Activated naive CD4-positive, alpha-beta T cell treated with anti-CD3 and anti-CD28 coated beads, Interleukin-2, amount 50 U/mL, for 16 hours (primary cell): ENCODE data around the gene SOX1.
A peak's percentile ranks its signal among the peaks of the same experiment; 100 is the strongest.

Experiments
- DNase-seq: peaks from one replicate; pipeline ENCODE4 v3.0.0-alpha.2; 2020

Gene SOX1

DNA sequence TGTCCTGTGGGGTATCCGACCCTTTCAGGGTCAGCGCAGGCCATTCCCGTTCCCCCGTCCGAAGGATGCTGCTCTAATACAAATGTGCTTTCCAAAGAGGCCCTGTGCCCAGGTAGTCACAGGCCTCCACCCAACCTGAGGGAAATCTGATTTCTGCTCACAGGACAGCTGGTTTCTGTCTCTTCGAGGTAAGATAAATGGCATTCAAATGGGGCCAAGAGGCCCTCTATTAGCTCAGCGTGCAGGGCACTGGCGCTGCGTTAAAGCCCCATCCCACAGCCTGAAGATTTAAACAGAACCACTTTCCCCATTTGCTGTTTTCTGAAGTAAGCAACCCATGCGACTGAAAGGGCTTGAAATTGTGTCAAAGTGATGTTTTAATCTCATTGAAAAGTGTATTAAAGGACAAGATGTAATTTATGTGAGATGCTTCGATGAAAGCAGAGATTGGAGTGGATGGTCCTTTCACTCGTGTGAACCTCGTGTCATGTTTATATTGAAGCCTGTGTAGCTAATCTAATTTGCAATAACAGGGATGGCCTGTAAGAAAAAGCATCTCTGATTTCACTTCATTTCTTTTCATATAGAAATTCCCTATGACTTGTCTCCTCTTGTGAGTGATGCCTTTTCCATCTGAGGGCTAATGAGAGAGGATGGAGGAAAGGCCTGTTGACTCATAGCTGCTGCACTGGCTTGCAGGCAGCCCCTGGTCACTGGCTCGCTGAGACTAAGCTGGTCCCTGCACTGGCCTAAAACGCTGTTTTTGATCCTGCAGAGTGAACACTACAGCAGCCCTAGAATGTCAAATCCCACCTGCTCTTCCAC is 7.3 kb upstream of the SOX1 start:
- DNase-seq: no peak

DNA sequence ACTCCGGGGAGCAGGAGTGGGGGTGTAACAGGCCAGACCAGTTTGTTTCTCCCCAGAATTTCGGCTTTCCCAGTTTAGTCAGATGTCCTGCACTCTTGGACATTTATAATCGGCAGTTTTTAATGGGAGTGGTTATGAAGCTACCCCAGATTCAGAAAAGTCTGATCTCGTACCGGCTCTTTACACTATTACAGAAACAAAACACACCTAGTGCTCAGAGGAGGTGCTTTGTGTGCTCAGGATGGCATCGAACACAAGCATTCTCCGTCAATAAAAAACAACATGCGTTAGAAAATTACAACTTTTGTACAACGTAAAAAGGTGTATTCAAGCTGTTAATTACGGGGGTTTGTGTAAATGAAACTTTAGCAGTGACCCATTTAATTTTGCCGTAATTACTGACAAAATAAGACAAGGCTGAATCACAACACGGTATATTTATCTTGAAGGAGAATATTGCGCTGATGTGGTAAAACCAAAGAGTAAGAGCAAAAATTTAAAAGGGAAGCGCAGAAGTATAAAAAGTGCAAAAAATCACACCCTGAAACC is 6.6 kb upstream of the SOX1 start:
- DNase-seq: no peak

DNA sequence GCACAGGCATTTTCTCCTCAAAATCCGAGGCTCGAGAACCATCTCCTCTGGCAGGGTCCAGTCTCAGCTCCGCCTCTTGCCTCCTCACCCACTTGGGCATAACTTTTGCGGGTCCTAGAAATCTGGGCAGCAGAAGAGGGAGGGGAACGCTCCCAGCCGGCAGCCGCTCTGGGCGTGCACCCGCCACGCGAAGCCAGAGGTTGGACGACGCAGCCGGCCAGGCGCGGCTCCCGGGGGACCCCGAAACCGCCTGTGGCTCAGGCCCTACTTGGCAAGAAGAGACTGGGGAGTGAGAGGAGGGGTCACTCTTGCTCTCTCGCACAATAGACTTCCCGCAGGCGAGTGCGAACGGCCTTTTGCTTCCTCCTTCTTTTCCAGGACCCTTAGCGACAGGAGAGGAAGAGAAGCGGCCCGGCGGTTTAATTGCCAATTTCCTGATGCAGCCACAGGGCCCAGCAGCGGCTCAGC is 6.0 kb upstream of the SOX1 start:
- DNase-seq: no peak

DNA sequence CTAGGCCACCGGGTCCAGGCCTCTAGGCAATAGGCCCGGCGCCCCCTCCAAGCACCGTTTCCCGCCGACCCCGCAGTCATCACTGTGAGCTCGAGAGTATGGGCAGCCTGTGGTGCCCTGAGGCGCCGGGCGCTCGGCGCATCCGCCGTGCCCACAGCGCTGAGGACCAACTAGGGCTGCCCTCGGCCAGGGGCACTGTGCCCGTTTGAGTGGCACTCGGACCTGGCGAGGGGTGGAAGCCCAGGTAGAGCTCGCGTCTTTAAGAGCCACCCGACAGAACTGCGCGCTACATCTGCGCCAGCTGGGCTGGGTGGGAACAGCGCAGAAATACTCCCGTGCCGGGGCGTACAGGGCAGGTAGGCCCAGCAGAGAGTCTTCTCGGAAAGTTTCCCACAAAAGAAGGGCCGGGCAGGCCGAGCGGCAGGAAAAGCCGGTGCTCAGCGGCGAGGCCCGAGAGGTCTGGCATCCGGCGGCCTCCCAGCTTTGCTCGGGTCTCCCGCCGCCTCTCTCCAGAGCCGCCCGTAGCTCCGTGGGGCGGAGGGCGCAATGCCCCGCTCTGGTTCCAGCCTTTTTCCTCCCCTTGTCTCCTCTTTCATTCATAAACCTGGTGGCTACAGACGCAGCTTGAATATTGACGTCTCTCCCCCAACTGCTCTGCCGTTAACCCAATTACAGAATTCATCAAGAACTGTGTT is 5.4 kb upstream of the SOX1 start:
- no peak for DNase-seq

DNA sequence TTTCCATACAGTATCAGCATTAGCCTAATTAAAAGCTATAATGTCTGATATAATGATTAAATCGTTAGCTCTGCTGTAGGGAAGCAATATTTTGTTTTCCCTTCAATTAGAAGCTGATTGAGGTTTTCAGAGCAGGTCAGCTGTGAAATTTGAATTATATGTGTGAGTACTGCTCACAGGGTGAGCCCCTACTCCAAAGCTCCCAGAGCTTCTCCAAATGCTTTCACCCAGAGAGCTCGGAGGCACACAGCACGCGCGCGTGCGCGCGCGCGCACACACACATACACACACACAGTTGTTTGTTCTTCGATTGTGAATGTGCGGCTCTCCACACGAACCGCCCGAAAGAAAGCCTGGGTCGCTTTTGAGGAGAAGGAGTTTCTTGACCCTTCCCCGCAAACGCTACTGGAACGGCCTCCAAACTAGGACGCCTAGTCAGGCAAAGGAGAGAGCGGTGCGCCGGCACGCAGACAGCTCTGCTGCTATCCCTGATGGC is 4.8 kb upstream of the SOX1 start:
- DNase-seq: no peak

DNA sequence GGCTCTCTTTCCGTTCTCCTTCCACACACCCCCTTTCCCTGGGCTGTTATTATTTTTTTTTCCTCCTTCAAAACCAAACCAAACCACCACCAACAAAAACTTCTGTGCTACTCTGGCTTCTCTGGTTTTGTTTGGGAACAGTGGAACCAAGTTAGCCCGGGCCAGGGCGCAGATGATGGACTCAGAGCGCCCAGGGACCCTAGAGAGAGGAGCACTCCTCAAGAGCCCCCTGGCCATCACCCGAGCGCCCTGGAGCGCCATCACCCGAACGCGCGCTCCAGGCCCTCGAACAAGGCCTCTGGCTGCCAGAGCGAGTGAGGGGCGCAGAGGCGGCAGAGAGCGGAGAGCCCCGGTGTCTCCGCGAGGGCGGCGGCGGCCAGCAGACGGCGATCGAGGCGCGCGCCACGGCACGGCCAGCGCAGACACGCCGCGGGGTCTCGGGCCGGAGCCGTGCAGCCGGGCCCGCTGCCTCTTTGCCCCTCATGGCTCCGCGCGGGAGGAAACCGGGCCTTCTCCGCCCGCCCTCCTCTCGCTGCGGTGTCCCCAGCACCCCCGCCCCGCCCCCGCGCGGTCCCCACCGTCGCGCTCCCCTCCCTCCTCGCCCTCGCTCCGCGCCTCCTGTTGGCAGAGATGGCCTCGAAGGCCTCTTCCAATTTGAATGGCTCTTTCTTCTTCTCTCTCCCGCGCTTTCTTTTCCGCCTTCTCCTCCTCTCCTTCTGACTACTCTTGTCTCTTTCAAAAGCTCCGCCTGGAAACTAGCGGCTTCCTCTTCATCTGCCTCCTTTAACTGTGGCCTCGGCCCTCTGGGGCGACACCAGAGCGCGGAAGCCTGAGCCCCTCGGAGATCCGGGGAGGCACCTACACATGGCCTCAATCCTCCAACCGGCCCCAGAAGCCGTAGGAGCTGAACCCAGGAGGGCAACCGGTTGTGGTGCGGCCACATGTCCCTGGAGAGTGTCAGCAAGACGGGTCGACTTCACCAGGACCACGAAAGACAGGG is 4.1 kb upstream of the SOX1 start:
- no peak for DNase-seq

DNA sequence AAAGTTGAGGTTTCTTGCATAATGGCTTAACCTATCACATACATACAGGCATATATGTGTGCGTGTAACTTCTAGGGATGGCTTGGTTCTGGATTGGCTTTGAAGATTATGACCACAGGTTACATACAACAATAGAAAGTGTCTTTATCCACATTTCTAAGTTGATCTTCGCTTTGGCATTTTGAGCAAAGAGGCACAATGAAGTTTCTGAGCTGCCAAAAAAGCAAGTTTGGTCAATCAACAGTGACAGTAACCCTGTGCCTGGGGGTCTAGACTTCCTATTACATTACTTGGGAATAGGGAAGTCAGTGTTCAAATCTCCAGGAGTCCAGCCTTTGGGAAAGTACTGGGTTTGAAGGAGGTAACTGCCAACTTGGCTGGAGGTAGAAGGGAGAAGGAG is 3.1 kb upstream of the SOX1 start:
- DNase-seq: no peak

DNA sequence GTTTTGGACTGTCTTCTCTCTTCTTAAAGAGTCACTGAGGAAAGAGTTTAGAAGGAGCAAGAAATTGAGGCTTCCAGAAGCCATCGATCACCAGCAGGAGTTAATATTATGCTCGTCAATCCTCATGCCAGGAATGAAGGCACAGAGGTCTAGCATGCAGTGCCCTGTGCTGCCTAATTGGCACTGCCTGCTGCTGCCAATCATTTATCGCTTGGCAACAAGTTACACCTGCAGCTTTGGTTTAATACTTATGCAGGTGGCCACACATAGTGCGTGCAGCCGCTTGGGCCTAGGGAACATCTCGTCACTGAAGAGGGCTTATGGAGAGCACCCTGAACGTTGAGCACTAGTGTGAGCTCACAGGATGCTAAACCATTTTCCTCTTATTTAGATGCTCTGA is 2.7 kb upstream of the SOX1 start:
- no peak for DNase-seq

DNA sequence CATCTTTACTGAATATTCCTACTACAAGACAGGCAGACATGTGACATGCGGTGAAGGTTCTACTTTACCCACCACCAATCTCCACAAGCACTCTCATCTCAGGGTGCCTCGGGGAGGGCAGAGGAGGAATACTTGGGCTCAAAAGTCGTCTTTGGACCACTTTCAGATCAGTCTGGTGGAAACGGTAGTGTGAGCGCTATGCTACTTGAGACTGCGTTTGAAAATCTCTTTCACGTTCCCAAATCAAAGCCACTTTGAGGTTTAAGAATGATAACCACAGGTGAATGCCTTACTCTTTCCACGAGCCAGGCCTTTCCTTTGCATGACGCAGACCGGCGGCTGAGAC is 1.5 kb upstream of the SOX1 start:
- no peak for DNase-seq

DNA sequence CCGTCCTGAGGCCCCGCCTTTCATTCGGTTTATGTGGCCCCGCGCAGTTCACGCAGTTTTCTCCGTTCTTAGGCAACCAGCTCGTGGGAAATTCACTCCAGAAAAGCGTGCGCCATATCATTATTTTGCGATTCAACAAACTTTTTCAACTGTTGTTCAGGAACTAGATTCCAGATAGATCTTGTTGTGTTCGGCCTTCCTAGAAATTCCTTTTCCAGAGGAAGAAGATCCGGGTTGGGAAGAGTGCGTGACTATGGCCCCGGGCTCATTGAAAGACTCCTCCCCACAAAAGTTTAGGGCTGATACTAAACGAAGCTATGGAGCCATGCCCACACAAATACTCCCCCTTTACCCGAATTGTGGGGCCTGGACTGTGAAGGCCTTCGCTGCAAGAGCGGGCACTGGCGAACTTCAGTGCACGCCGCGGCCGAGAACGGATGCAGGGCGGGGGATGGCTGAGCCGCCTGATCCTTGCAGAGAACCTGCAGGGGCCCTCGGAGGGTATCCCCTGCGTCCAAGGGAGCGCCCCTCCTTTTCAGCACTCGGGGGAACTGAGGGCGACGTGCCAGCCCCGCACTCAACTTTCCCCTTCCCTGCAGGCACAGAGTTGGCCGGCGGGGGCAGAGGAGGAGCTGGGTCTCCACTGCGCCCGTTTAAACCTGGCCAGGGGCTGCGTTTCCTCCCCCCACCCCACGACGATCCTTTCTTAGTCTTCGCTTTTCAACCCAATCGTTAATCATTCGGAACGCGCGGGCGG is 904 bp upstream of the SOX1 start:
- no peak for DNase-seq

DNA sequence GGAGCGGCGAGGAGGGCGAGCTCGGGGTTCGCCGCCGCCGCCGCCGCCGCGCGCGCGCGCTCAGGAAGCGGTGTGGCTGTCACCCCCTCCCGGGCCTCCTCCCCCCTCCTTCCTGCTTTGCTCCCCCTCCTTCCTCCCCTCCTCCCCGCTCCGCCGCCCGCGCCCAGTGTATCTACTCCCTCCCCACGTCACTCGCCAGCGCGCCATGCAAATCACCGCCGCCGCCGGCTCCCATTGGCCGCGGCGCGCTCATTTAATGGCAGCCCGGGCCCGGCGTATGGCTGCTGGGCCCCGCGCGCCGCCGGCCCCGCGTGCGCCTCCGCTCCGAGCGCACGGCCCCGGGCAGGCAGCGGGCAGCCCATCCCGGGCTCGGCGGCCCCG is 335 bp upstream of the SOX1 start:
- peak; percentile 59 for DNase-seq

DNA sequence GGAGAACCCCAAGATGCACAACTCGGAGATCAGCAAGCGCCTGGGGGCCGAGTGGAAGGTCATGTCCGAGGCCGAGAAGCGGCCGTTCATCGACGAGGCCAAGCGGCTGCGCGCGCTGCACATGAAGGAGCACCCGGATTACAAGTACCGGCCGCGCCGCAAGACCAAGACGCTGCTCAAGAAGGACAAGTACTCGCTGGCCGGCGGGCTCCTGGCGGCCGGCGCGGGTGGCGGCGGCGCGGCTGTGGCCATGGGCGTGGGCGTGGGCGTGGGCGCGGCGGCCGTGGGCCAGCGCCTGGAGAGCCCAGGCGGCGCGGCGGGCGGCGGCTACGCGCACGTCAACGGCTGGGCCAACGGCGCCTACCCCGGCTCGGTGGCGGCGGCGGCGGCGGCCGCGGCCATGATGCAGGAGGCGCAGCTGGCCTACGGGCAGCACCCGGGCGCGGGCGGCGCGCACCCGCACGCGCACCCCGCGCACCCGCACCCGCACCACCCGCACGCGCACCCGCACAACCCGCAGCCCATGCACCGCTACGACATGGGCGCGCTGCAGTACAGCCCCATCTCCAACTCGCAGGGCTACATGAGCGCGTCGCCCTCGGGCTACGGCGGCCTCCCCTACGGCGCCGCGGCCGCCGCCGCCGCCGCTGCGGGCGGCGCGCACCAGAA is 1.1 kb downstream of the SOX1 start:
- no peak for DNase-seq

DNA sequence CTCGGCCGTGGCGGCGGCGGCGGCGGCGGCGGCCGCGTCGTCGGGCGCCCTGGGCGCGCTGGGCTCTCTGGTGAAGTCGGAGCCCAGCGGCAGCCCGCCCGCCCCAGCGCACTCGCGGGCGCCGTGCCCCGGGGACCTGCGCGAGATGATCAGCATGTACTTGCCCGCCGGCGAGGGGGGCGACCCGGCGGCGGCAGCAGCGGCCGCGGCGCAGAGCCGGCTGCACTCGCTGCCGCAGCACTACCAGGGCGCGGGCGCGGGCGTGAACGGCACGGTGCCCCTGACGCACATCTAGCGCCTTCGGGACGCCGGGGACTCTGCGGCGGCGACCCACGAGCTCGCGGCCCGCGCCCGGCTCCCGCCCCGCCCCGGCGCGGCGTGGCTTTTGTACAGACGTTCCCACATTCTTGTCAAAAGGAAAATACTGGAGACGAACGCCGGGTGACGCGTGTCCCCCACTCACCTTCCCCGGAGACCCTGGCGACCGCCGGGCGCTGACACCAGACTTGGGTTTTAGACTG is 1.7 kb downstream of the SOX1 start:
- DNase-seq: no peak

DNA sequence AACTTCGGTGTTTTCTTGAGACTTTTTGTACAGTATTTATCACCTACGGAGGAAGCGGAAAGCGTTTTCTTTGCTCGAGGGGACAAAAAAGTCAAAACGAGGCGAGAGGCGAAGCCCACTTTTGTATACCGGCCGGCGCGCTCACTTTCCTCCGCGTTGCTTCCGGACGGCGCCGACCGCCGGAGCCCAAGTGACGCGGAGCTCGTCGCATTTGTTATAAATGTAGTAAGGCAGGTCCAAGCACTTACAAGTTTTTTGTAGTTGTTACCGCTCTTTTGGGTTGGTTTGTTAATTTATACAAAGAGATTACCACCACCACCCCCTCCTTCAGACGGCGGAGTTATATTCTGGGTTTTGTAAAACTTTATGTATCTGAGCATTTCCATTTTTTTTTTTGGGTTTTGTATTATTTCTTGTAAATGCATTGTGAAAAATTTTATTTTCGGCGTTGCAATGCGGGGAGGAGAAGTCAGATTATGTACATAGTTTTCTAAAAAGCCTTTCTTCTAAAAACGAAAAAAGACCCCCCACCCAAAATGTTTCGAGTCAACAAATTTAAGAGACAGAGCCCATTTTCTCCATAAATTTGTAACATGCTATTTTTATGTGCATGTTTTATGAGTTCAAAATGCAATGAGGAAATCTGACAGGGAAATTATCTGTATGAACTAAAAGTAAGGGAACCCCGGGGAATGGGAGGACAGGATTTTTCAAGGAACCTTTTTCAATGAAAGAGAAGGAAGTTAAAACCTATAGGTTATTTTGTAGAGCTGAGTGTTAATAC is 2.3 kb downstream of the SOX1 start:
- no peak for DNase-seq

DNA sequence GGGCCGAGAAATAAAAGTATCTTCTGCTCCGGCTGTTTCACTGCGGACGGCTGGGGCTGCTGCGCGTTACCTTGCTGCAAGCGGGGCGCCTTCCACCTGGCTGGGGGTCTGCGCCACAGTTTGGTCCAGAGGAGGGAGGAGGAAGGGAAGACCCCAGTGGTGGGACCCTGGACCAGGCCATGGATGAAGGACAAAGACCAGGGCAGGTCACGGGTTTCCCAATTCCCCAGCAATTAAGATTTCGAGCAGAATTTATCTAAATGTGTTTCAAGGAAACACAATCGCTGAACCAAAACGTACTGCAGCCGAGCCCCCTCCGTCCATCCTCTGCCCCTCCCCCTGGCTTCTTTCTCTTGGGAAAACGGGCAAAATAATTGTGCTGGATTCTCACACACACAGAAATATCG is 2.9 kb downstream of the SOX1 start:
- DNase-seq: no peak

DNA sequence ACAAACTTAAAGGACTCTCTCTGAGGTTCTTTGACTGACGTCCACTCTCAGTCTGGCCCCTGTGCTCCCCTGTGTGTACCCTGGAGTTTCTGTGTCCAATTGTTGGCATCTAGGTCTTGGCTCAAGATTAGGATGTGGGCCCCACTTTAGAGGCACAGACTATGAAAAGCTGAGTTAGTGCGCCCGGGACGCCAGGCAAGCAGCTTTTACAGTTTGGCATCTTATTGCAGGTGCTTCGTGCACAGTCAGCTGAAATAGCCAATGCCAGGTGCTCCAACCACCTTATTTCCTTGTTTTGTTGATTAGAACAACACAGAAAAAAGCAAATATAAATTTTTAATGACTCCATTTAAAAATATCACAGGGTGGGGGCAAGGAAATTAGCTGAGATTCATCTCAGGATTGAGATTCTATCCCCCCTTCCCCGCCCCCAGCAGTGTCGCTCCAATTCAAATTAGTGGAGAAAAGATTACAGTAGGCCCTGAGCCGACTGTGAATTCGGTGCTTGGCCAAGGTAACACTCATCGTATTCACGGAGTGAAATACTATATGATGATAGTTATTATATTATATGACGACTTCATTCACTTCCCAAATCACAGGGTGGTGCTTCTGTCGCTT is 4.3 kb downstream of the SOX1 start:
- DNase-seq: no peak

DNA sequence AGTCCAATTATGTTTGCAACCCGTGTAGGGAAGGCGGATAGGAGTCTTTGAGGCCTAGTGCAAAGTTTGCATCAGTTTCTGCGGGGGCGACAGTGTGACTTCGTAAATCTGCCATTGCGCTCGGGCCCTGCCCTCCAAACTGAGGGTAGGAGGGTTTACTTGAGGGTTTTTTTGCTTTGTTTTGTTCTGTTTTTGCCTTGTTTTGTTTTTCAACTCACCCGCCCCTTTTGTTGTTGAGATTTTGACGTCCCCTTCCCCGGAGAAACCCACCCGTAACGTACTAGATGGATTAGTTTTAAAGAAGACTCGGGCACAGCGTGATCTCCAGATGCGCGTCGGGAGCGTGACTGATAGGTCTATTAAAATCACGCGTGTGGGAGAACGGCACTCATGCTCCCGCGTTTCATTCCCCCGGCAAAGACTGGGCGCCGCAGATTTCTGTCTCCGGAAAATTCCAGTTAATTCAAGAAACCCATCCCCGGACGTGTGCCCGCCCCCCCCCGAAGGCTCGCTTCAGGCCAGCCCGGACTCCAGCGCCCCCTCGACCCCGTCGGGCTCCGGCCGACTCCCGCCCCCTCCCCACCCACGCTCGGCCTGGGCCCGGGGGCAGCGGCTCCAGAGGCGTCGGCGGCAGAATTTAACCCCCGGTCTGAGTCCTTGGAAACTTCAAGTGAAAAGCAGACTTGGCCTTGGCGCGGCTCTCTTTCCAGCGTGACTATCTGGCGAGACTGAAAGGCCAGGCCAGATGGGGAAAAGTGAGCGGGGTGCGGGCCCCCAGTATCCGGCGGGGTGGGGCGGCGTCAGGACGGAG is 5.0 kb downstream of the SOX1 start:
- no peak for DNase-seq

DNA sequence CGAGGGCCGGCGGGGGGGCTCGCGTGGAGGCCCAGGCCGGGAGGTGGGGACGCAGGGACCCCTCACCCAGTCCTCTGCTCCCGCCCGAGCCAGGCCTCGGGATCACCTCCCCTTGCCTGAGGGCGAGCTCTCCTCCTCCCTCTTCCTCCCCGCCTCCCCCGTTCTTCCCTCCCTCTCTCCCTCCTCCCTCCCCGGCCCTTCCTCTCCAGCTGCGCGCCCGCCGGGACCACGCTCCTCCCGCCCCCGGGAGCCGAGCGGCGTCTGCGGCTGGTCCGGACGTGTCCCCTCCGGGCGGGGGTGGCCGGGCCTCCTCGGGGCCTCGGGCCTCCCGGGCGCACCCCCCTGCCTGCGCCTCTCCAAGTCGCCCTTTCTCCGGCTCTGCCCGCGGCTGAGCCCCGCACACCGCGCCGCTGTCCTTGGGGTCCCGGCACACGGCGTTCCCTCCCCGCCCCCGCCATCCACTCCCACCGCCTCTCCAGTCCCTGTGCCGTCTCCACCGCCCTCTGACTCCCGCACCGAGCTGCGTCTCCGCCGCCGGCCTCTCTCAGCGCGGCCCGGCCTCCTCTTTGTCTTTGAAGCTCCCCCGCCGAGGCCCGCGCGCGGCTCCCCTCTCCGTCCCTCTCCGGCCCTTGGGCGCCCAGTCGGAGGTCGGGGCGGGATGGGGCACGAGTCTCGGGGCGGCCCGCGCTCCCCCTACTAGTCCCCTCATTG is 5.7 kb downstream of the SOX1 start:
- DNase-seq: no peak
